Measurements from ENCODE around the gene KLHL5.

KLHL5 gene

GRCh38 chr4:39062094-39062769 is at the start of gene KLHL5:
Gene KLHL5 (plus strand): TSS chr4:39062232. CDS start chr4:39062653, 421 bp downstream.
- H3K4me3 ChIP-seq (ENCODE audit: low read length), result no peak within 1 kb of the TSS
- no peaks in the 10 kb centered on the region for H3K9me3 ChIP-seq (ENCODE audit: control insufficient read depth, low read length)
- peak; percentile 29 for DNase-seq (ENCODE audit: low read depth)
- no peak within 1 kb of the TSS for H3K9ac ChIP-seq (ENCODE audit: low read length)
- H3K36me3 ChIP-seq (ENCODE audit: control insufficient read depth, insufficient read depth, low read length, severe bottlenecking), result no peaks in the 10 kb centered on the region
- peaks cover 10% of the 10 kb centered on the region for H3K4me1 ChIP-seq (ENCODE audit: control insufficient read depth, insufficient read depth, low read length)
- H3K27me3 ChIP-seq (replicated peaks; ENCODE audit: control insufficient read depth, insufficient read depth, low read length), result no peaks in the 10 kb centered on the region

- peaks cover 7% of the 10 kb centered on the region for H3K9me3 ChIP-seq (ENCODE audit: control insufficient read depth, low read length)
- H3K36me3 ChIP-seq (ENCODE audit: control insufficient read depth, insufficient read depth, low read length, severe bottlenecking), result no peaks in the 10 kb centered on the region
- no peaks in the 10 kb centered on the region for H3K27me3 ChIP-seq (replicated peaks; ENCODE audit: control insufficient read depth, insufficient read depth, low read length)
- no peak overlapping the region for H3K9ac ChIP-seq (ENCODE audit: low read length)
- no peak overlapping the region for H3K4me3 ChIP-seq (ENCODE audit: low read length)
- no peaks in the 10 kb centered on the region for H3K4me1 ChIP-seq (ENCODE audit: control insufficient read depth, insufficient read depth, low read length)
- DNase-seq (ENCODE audit: low read depth), result no peak
Measured at GRCh38 chr4:39014028-39014427, 48.0 kb upstream of the KLHL5 start.

- no peak overlapping the region for H3K4me3 ChIP-seq (ENCODE audit: low read length)
- H3K9me3 ChIP-seq (ENCODE audit: control insufficient read depth, low read length), result peaks cover 7% of the 10 kb centered on the region
- H3K9ac ChIP-seq (ENCODE audit: low read length), result no peak overlapping the region
- no peaks in the 10 kb centered on the region for H3K36me3 ChIP-seq (ENCODE audit: control insufficient read depth, insufficient read depth, low read length, severe bottlenecking)
- no peaks in the 10 kb centered on the region for H3K4me1 ChIP-seq (ENCODE audit: control insufficient read depth, insufficient read depth, low read length)
- DNase-seq (ENCODE audit: low read depth), result no peak
- H3K27me3 ChIP-seq (replicated peaks; ENCODE audit: control insufficient read depth, insufficient read depth, low read length), result no peaks in the 10 kb centered on the region
Measured at GRCh38 chr4:39020130-39020529, 41.9 kb upstream of the KLHL5 start.

- Histone ChIP-seq H3K9me3 (ENCODE audit: control insufficient read depth, low read length) (no peaks in the 10 kb centered on the region), H3K4me1 (ENCODE audit: control insufficient read depth, insufficient read depth, low read length) (peaks cover 6% of the 10 kb centered on the region), H3K27me3 (replicated peaks; ENCODE audit: control insufficient read depth, insufficient read depth, low read length) (no peaks in the 10 kb centered on the region), H3K4me3 (ENCODE audit: low read length) (no peak overlapping the region), H3K36me3 (ENCODE audit: control insufficient read depth, insufficient read depth, low read length, severe bottlenecking) (no peaks in the 10 kb centered on the region), H3K9ac (ENCODE audit: low read length) (no peak overlapping the region)
- no peak for DNase-seq (ENCODE audit: low read depth)
Measured at GRCh38 chr4:39021631-39022030, 40.4 kb upstream of the KLHL5 start.

- no peaks in the 10 kb centered on the region for H3K27me3 ChIP-seq (replicated peaks; ENCODE audit: control insufficient read depth, insufficient read depth, low read length)
- H3K9me3 ChIP-seq (ENCODE audit: control insufficient read depth, low read length), result no peaks in the 10 kb centered on the region
- DNase-seq (ENCODE audit: low read depth), result no peak
- no peak overlapping the region for H3K9ac ChIP-seq (ENCODE audit: low read length)
- H3K36me3 ChIP-seq (ENCODE audit: control insufficient read depth, insufficient read depth, low read length, severe bottlenecking), result no peaks in the 10 kb centered on the region
- H3K4me1 ChIP-seq (ENCODE audit: control insufficient read depth, insufficient read depth, low read length), result peaks cover 6% of the 10 kb centered on the region
- no peak overlapping the region for H3K4me3 ChIP-seq (ENCODE audit: low read length)
Measured at GRCh38 chr4:39022241-39022640, 39.8 kb upstream of the KLHL5 start.

GRCh38 chr4:39023059-39023458 is 39.0 kb upstream of the KLHL5 start:
- DNase-seq (ENCODE audit: low read depth), result no peak
- no peak overlapping the region for H3K9ac ChIP-seq (ENCODE audit: low read length)
- H3K9me3 ChIP-seq (ENCODE audit: control insufficient read depth, low read length), result no peaks in the 10 kb centered on the region
- H3K36me3 ChIP-seq (ENCODE audit: control insufficient read depth, insufficient read depth, low read length, severe bottlenecking), result no peaks in the 10 kb centered on the region
- H3K4me3 ChIP-seq (ENCODE audit: low read length), result no peak overlapping the region
- no peaks in the 10 kb centered on the region for H3K27me3 ChIP-seq (replicated peaks; ENCODE audit: control insufficient read depth, insufficient read depth, low read length)
- H3K4me1 ChIP-seq (ENCODE audit: control insufficient read depth, insufficient read depth, low read length), result peaks cover 6% of the 10 kb centered on the region

GRCh38 chr4:39024311-39024865 is 37.6 kb upstream of the KLHL5 start:
- no peak for DNase-seq (ENCODE audit: low read depth)
- no peak overlapping the region for H3K4me3 ChIP-seq (ENCODE audit: low read length)
- H3K9me3 ChIP-seq (ENCODE audit: control insufficient read depth, low read length), result no peaks in the 10 kb centered on the region
- H3K9ac ChIP-seq (ENCODE audit: low read length), result no peak overlapping the region
- no peaks in the 10 kb centered on the region for H3K36me3 ChIP-seq (ENCODE audit: control insufficient read depth, insufficient read depth, low read length, severe bottlenecking)
- H3K4me1 ChIP-seq (ENCODE audit: control insufficient read depth, insufficient read depth, low read length), result peaks cover 9% of the 10 kb centered on the region
- no peaks in the 10 kb centered on the region for H3K27me3 ChIP-seq (replicated peaks; ENCODE audit: control insufficient read depth, insufficient read depth, low read length)

- H3K4me3 ChIP-seq (ENCODE audit: low read length), result no peak overlapping the region
- H3K9ac ChIP-seq (ENCODE audit: low read length), result no peak overlapping the region
- H3K27me3 ChIP-seq (replicated peaks; ENCODE audit: control insufficient read depth, insufficient read depth, low read length), result no peaks in the 10 kb centered on the region
- H3K36me3 ChIP-seq (ENCODE audit: control insufficient read depth, insufficient read depth, low read length, severe bottlenecking), result no peaks in the 10 kb centered on the region
- DNase-seq (ENCODE audit: low read depth), result no peak
- peaks cover 18% of the 10 kb centered on the region for H3K4me1 ChIP-seq (ENCODE audit: control insufficient read depth, insufficient read depth, low read length)
- H3K9me3 ChIP-seq (ENCODE audit: control insufficient read depth, low read length), result no peaks in the 10 kb centered on the region
Measured at GRCh38 chr4:39025552-39026085, 36.4 kb upstream of the KLHL5 start.

GRCh38 chr4:39026096-39026495 is 35.9 kb upstream of the KLHL5 start:
- Histone ChIP-seq H3K27me3 (replicated peaks; ENCODE audit: control insufficient read depth, insufficient read depth, low read length) (no peaks in the 10 kb centered on the region), H3K4me3 (ENCODE audit: low read length) (no peak overlapping the region), H3K9me3 (ENCODE audit: control insufficient read depth, low read length) (no peaks in the 10 kb centered on the region), H3K36me3 (ENCODE audit: control insufficient read depth, insufficient read depth, low read length, severe bottlenecking) (no peaks in the 10 kb centered on the region), H3K9ac (ENCODE audit: low read length) (no peak overlapping the region), H3K4me1 (ENCODE audit: control insufficient read depth, insufficient read depth, low read length) (peaks cover 23% of the 10 kb centered on the region)
- no peak for DNase-seq (ENCODE audit: low read depth)

- peaks cover 32% of the 10 kb centered on the region for H3K4me1 ChIP-seq (ENCODE audit: control insufficient read depth, insufficient read depth, low read length)
- H3K27me3 ChIP-seq (replicated peaks; ENCODE audit: control insufficient read depth, insufficient read depth, low read length), result no peaks in the 10 kb centered on the region
- no peak for DNase-seq (ENCODE audit: low read depth)
- no peaks in the 10 kb centered on the region for H3K9me3 ChIP-seq (ENCODE audit: control insufficient read depth, low read length)
- no peaks in the 10 kb centered on the region for H3K36me3 ChIP-seq (ENCODE audit: control insufficient read depth, insufficient read depth, low read length, severe bottlenecking)
- no peak overlapping the region for H3K4me3 ChIP-seq (ENCODE audit: low read length)
- H3K9ac ChIP-seq (ENCODE audit: low read length), result no peak overlapping the region
Measured at GRCh38 chr4:39029752-39030694, 32.0 kb upstream of the KLHL5 start.

- peak; percentile 66 for DNase-seq (ENCODE audit: low read depth)
Measured at GRCh38 chr4:39030725-39031124, 31.3 kb upstream of the KLHL5 start.

More at GRCh38 chr4:39030725-39031124, 31.3 kb upstream of the KLHL5 start:
- H3K4me3 ChIP-seq (ENCODE audit: low read length), result no peak overlapping the region
- no peaks in the 10 kb centered on the region for H3K9me3 ChIP-seq (ENCODE audit: control insufficient read depth, low read length)
- no peak overlapping the region for H3K9ac ChIP-seq (ENCODE audit: low read length)
- H3K36me3 ChIP-seq (ENCODE audit: control insufficient read depth, insufficient read depth, low read length, severe bottlenecking), result no peaks in the 10 kb centered on the region
- peaks cover 27% of the 10 kb centered on the region for H3K4me1 ChIP-seq (ENCODE audit: control insufficient read depth, insufficient read depth, low read length)
- H3K27me3 ChIP-seq (replicated peaks; ENCODE audit: control insufficient read depth, insufficient read depth, low read length), result no peaks in the 10 kb centered on the region
